Activated naive CD4-positive, alpha-beta T cell treated with anti-CD3 and anti-CD28 coated beads for 36 hours (primary cell): ENCODE measurements around the gene ACTL9. TPM values are rescaled to one million over a fixed set of nuclear protein-coding genes. Genes with fewer than 3 reads are reported as not detected.

ENCODE experiments used
- CTCF ChIA-PET: fragments of 350-600 bp; sonication (Branson Sonifier 250); formaldehyde crosslinking; loops from one replicate; lab custom pipeline; 2021; ENCODE audit warnings: antibody characterized with exemption; lab: Charles Lee
- DNase-seq: peaks from one replicate; pipeline ENCODE4 v3.0.0-alpha.2; 2020
- H3K27ac Mint-ChIP-seq: one replicate; pipeline ENCODE4 v1.8.0; 2021; ENCODE audit warnings: mild to moderate bottlenecking, mixed read lengths
- H3K27me3 Mint-ChIP-seq: one replicate; pipeline ENCODE4 v1.8.0; 2021; ENCODE audit warnings: low read depth, mixed read lengths
- H3K36me3 Mint-ChIP-seq: one replicate; pipeline ENCODE4 v1.8.0; 2021; ENCODE audit warnings: low read depth, mixed read lengths
- H3K4me1 Mint-ChIP-seq: one replicate; pipeline ENCODE4 v1.8.0; 2021; ENCODE audit warnings: low read depth, mixed read lengths
- H3K4me3 Mint-ChIP-seq: one replicate; pipeline ENCODE4 v1.8.0; 2021; ENCODE audit warnings: mild to moderate bottlenecking, moderate library complexity, mixed read lengths
- H3K9me3 Mint-ChIP-seq: one replicate; pipeline ENCODE4 v1.8.0; 2021; ENCODE audit warnings: mixed read lengths
- intact Hi-C: fragments of 100-400 bp; cut with micrococcal nuclease; formaldehyde crosslinking; loops from one replicate; pipeline ENCODE4 v1.15.1; 2023
- total RNA-seq, 2 experiments: library from RNA; stranded (reverse); gene quantifications; one replicate each; pipeline ENCODE4 v1.2.3, GENCODE V29; 2021

The ACTL9 gene
- total RNA-seq, 2 experiments from 2014 or later, result not detected

GRCh38 chr19:8700956-8701355 is 2.4 kb upstream of the ACTL9 start:
- DNase-seq, result no peak
- intact Hi-C loops, result no loop called here
- Mint-ChIP-seq H3K27ac (no peak overlapping the region), H3K27me3 (peaks cover under 1% of the 10 kb centered on the region), H3K4me1 (peaks cover 46% of the 10 kb centered on the region), H3K36me3 (no peaks in the 10 kb centered on the region), H3K4me3 (no peak overlapping the region), H3K9me3 (no peaks in the 10 kb centered on the region)
- CTCF ChIA-PET, result no interaction called here

GRCh38 chr19:8699908-8700307 is 1.3 kb upstream of the ACTL9 start:
- Mint-ChIP-seq H3K4me1 (peaks cover 37% of the 10 kb centered on the region), H3K36me3 (no peaks in the 10 kb centered on the region), H3K4me3 (no peak overlapping the region), H3K27me3 (peaks cover 3% of the 10 kb centered on the region), H3K9me3 (no peaks in the 10 kb centered on the region), H3K27ac (no peak overlapping the region)
- DNase-seq, result no peak
- CTCF ChIA-PET, result interaction anchor here (1.6 kb wide), 1 partner anchor 46 kb away, joined by 9 read pairs; no protein-coding TSS in a partner anchor
- intact Hi-C loops, result no loop called here

GRCh38 chr19:8697671-8698432 is 743 bp downstream of the ACTL9 start:
- peaks cover 24% of the 10 kb centered on the region for H3K4me1 Mint-ChIP-seq
- intact Hi-C loops, result no loop called here
- CTCF ChIA-PET, result interaction anchor here (1.0 kb wide), 1 partner anchor 10 kb away, joined by 3 read pairs; no protein-coding TSS in a partner anchor
- DNase-seq, result no peak
- H3K36me3 Mint-ChIP-seq, result no peaks in the 10 kb centered on the region
- H3K27ac Mint-ChIP-seq, result no peak overlapping the region
- no peak overlapping the region for H3K4me3 Mint-ChIP-seq
- no peaks in the 10 kb centered on the region for H3K9me3 Mint-ChIP-seq
- H3K27me3 Mint-ChIP-seq, result peaks cover 3% of the 10 kb centered on the region

- H3K4me3 Mint-ChIP-seq, result no peak overlapping the region
- no peaks in the 10 kb centered on the region for H3K9me3 Mint-ChIP-seq
- no peaks in the 10 kb centered on the region for H3K36me3 Mint-ChIP-seq
- CTCF ChIA-PET, result no interaction called here
- H3K27ac Mint-ChIP-seq, result no peak overlapping the region
- intact Hi-C loops, result no loop called here
- peaks cover 15% of the 10 kb centered on the region for H3K4me1 Mint-ChIP-seq
- H3K27me3 Mint-ChIP-seq, result peaks cover 3% of the 10 kb centered on the region
- DNase-seq, result no peak
These were observed 1.6 kb downstream of the ACTL9 start for GRCh38 chr19:8696993-8697392.

GRCh38 chr19:8695911-8696310 is 2.7 kb downstream of the ACTL9 start:
- Mint-ChIP-seq H3K9me3 (no peaks in the 10 kb centered on the region), H3K4me3 (no peak overlapping the region), H3K36me3 (no peaks in the 10 kb centered on the region), H3K27me3 (peaks cover 3% of the 10 kb centered on the region), H3K4me1 (peaks cover 11% of the 10 kb centered on the region), H3K27ac (no peak overlapping the region)
- intact Hi-C loops, result loop anchor here (2.0 kb wide), 1 partner anchor 115 kb away; no protein-coding TSS in a partner anchor
- no peak for DNase-seq
- CTCF ChIA-PET, result interaction anchor here (5.0 kb wide), 1 partner anchor 40 kb away, joined by 75 read pairs; no protein-coding TSS in a partner anchor

GRCh38 chr19:8695501-8695900 is 3.1 kb downstream of the ACTL9 start:
- no peaks in the 10 kb centered on the region for H3K9me3 Mint-ChIP-seq
- H3K4me3 Mint-ChIP-seq, result no peak overlapping the region
- no peaks in the 10 kb centered on the region for H3K36me3 Mint-ChIP-seq
- DNase-seq, result no peak
- peaks cover 3% of the 10 kb centered on the region for H3K27me3 Mint-ChIP-seq
- CTCF ChIA-PET, result interaction anchor here (2.1 to 5.0 kb wide), 2 partner anchors 40 to 53 kb away, joined by 10 to 75 read pairs; no protein-coding TSS in a partner anchor
- H3K27ac Mint-ChIP-seq, result no peak overlapping the region
- intact Hi-C loops, result loop anchor here (2.0 kb wide), 1 partner anchor 115 kb away; no protein-coding TSS in a partner anchor
- H3K4me1 Mint-ChIP-seq, result peaks cover 9% of the 10 kb centered on the region

- Mint-ChIP-seq H3K4me1 (peaks cover 6% of the 10 kb centered on the region), H3K27me3 (peaks cover 2% of the 10 kb centered on the region), H3K36me3 (no peaks in the 10 kb centered on the region), H3K4me3 (no peak overlapping the region), H3K9me3 (no peaks in the 10 kb centered on the region), H3K27ac (no peak overlapping the region)
- DNase-seq, result no peak
- intact Hi-C loops, result no loop called here
- CTCF ChIA-PET, result interaction anchor here (0.6 kb wide), 1 partner anchor 37 kb away, joined by 4 read pairs; no protein-coding TSS in a partner anchor
These were observed 7.6 kb downstream of the ACTL9 start for GRCh38 chr19:8690753-8691539.

- DNase-seq, result no peak
- H3K36me3 Mint-ChIP-seq, result no peaks in the 10 kb centered on the region
- intact Hi-C loops, result no loop called here
- H3K4me3 Mint-ChIP-seq, result no peak overlapping the region
- CTCF ChIA-PET, result no interaction called here
- H3K9me3 Mint-ChIP-seq, result no peaks in the 10 kb centered on the region
- no peak overlapping the region for H3K27ac Mint-ChIP-seq
- H3K27me3 Mint-ChIP-seq, result no peaks in the 10 kb centered on the region
- H3K4me1 Mint-ChIP-seq, result no peaks in the 10 kb centered on the region
These were observed 9.7 kb downstream of the ACTL9 start for GRCh38 chr19:8688930-8689329.

GRCh38 chr19:8686549-8686948 is 12.0 kb downstream of the ACTL9 start:
- CTCF ChIA-PET, result interaction anchor here (0.7 to 1.5 kb wide), 3 partner anchors 12 to 696 kb away, joined by 3 to 4 read pairs (median 3); partner anchors contain the start of gene ACTL9
- intact Hi-C loops, result no loop called here
- H3K9me3 Mint-ChIP-seq, result no peaks in the 10 kb centered on the region

GRCh38 chr19:8684001-8684902 is 14.3 kb downstream of the ACTL9 start:
- no peak overlapping the region for H3K4me3 Mint-ChIP-seq
- H3K36me3 Mint-ChIP-seq, result no peaks in the 10 kb centered on the region
- H3K27ac Mint-ChIP-seq, result no peak overlapping the region
- intact Hi-C loops, result no loop called here
- no peaks in the 10 kb centered on the region for H3K27me3 Mint-ChIP-seq
- no peaks in the 10 kb centered on the region for H3K9me3 Mint-ChIP-seq
- CTCF ChIA-PET, result no interaction called here
- H3K4me1 Mint-ChIP-seq, result no peaks in the 10 kb centered on the region
- DNase-seq, result no peak

More at GRCh38 chr19:8686549-8686948, 12.0 kb downstream of the ACTL9 start:
- no peak overlapping the region for H3K4me3 Mint-ChIP-seq
- no peak overlapping the region for H3K27ac Mint-ChIP-seq
- H3K36me3 Mint-ChIP-seq, result no peaks in the 10 kb centered on the region
- no peak for DNase-seq
- no peaks in the 10 kb centered on the region for H3K4me1 Mint-ChIP-seq
- no peaks in the 10 kb centered on the region for H3K27me3 Mint-ChIP-seq

GRCh38 chr19:8682931-8683330 is 15.7 kb downstream of the ACTL9 start:
- no peak overlapping the region for H3K27ac Mint-ChIP-seq
- CTCF ChIA-PET, result no interaction called here
- DNase-seq, result no peak

More at GRCh38 chr19:8682931-8683330, 15.7 kb downstream of the ACTL9 start:
- H3K4me1 Mint-ChIP-seq, result no peaks in the 10 kb centered on the region
- no peak overlapping the region for H3K4me3 Mint-ChIP-seq
- H3K27me3 Mint-ChIP-seq, result no peaks in the 10 kb centered on the region
- no peaks in the 10 kb centered on the region for H3K9me3 Mint-ChIP-seq
- H3K36me3 Mint-ChIP-seq, result no peaks in the 10 kb centered on the region
- intact Hi-C loops, result no loop called here
